ENCODE data around the gene CCDC122.

The CCDC122 gene

DNA sequence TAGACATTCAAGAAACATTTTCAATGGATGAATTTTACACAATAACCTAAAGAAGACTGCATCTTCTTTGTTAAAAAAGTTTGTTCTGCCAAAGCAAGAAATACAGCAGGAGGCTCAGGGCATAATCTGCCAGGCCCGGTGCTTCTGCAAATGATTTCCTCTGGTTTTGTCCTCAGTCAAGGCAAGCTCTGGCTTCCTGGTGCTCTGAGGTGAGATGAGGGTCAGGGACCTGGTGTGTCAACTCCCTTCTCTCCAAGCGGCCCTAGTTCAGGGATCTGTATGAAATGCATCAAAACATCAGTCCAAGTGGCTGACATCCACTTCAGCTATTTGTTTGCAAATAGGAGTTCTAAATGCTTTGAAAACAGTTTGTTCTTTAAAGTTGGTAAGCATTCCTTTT, 31.7 kb upstream of the CCDC122 start:
- Histone ChIP-seq H3K4me2 (peak overlapping the region in 8 of 11 experiments; percentile 16 to 70 (median 46); a peak in 10 of 22 replicates), H3K36me3 (peaks cover 0 to 5% (median 0%) of the 10 kb centered on the region in 11 experiments; a peak in 1 of 22 replicates), H3K9me3 (replicated peaks in 1 of 11) (no peaks in the 10 kb centered on the region), H3K4me3 (no peak overlapping the region), H4K20me1 (peaks cover 0 to 5% (median 0%) of the 10 kb centered on the region in 11 experiments; a peak in 1 of 22 replicates), H3K27ac (peak overlapping the region in 2 of 11 experiments; percentile 15 to 20; a peak in 1 of 22 replicates), H3K9ac (no peak overlapping the region; a peak in 1 of 22 replicates), H3K4me1 (peaks cover 0 to 21% (median 14%) of the 10 kb centered on the region in 10 experiments; a peak in 15 of 20 replicates), H3K27me3 (peaks cover 0 to 66% (median 0%) of the 10 kb centered on the region in 11 experiments; a peak in 4 of 22 replicates)
- TF ChIP-seq Cebpa-rat (IDR thresholded peaks at IDR 0.05), result no peak

DNA sequence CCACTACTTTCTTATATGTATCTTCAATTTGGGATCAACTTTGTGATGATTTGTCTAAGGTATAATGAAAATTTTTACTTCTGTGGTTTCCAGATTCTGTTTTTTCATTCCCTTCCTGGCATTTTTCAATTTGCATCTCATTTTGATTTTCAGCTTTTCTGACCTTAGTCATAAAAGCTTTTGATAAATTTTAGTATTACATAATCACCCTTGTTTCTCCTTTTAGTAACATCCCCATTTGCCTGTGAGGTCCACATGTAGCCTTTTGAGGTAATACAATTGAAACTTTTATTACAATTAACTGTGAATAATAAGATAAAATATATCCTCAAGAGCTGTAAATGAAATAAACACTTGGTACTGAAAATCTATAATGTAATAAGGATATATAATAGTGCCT, 31.3 kb upstream of the CCDC122 start:
- Histone ChIP-seq H3K4me1 (peaks cover 0 to 21% (median 14%) of the 10 kb centered on the region in 10 experiments; a peak in 15 of 20 replicates), H3K27me3 (peaks cover 0 to 62% (median 0%) of the 10 kb centered on the region in 11 experiments; a peak in 4 of 22 replicates)

DNA sequence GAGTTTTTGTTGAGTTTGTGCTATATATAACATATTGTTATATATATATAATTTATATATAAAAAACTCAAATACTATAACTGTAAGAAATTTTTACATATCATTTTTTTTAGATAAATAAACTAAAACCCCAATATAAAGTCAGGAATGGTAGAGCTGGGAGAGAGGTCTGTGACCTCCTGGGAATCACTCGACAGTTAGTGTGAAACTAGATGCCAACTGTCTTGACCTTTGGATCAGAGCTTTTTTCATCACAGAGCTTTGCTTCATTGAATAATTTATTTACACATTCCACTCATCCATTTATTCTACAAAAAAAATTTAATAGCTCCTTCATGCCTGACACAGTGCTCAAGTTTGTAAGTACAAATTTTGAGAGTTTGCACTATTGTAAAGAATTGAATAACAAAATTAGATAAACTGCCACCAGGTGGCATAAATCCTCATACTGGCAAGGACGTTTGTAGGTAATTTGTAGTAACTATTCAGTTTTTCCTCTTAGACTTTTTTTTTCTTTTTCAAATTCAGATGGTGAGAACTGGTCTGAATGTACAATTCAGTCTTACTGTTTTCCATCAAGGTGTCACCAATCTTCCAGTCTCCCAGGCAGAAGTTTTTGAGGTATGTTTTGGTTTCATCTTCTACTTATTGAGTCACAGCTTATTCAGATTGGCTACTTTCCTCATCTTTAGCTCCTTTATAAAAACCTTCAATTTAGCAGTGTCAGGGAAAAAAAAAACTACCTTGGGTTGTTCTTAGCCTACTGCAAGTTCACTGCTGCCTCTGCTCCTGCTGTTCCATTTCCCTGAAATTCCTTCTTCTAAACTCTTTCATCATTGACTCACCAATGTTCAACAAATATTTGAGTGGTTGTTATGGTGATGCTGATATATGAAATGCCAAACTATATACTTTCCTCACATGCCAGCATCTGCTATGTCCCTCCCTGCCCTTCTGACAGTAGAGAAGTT, 28.9 kb upstream of the CCDC122 start:
- Histone ChIP-seq H3K36me3 (no peaks in the 10 kb centered on the region), H3K27me3 (peaks cover 0 to 39% (median 0%) of the 10 kb centered on the region in 11 experiments; a peak in 4 of 22 replicates), H3K4me3 (no peak overlapping the region), H4K20me1 (peaks cover 0 to 5% (median 0%) of the 10 kb centered on the region in 11 experiments; a peak in 1 of 22 replicates), H3K9me3 (replicated peaks in 1 of 11) (no peaks in the 10 kb centered on the region), H3K4me2 (no peak overlapping the region), H3K9ac (no peak overlapping the region), H3K4me1 (peaks cover 0 to 21% (median 14%) of the 10 kb centered on the region in 10 experiments; a peak in 15 of 20 replicates), H3K27ac (no peak overlapping the region)
- TF ChIP-seq Cebpa-rat (IDR thresholded peaks at IDR 0.05), result no peak

More for the DNA sequence above, 31.3 kb upstream of the CCDC122 start:
- H3K9me3 ChIP-seq (replicated peaks in 1 of 11), result no peaks in the 10 kb centered on the region
- H4K20me1 ChIP-seq, result peaks cover 0 to 5% (median 0%) of the 10 kb centered on the region in 11 experiments; a peak in 1 of 22 replicates
- no peak overlapping the region for H3K4me3 ChIP-seq
- peak overlapping the region in 5 of 11 experiments; percentile 17 to 57 (median 51); a peak in 3 of 22 replicates for H3K4me2 ChIP-seq
- peaks cover 0 to 5% (median 0%) of the 10 kb centered on the region in 11 experiments; a peak in 1 of 22 replicates for H3K36me3 ChIP-seq
- TF ChIP-seq Cebpa-rat (IDR thresholded peaks at IDR 0.05), result no peak
- H3K27ac ChIP-seq, result no peak overlapping the region; a peak in 1 of 22 replicates
- H3K9ac ChIP-seq, result no peak overlapping the region

DNA sequence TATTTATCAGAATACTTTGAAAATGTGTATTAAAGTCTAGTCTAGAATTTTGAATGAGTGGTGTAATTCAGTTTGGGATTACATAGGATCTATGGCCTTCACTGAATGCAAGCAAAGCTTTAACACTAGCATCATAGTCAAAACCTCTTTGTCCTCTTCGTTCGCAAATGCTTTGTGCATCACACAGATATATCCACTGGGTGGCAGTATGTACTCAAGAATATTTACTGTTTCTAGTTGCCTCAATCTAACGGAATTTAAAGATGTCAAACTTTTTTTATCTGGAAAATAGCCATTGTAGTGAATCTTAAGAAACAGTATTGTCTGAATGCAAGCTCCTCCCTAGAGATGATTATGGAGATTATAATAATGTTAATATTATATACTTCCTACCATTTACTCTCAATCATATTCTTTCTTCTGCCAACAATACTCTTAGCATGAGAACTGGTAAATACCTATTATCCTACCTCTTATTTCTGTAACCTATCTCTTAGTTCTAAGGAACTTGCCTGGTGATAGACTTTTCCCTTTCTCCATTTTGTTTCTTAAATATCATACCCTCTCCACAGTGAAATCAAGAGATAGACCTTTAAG, 26.0 kb upstream of the CCDC122 start:
- no peaks in the 10 kb centered on the region for H4K20me1 ChIP-seq
- H3K27ac ChIP-seq, result no peak overlapping the region
- no peaks in the 10 kb centered on the region; a peak in 1 of 20 replicates for H3K4me1 ChIP-seq
- no peaks in the 10 kb centered on the region for H3K9me3 ChIP-seq (replicated peaks in 1 of 11)
- no peak overlapping the region for H3K4me2 ChIP-seq
- peaks cover 0 to 13% (median 0%) of the 10 kb centered on the region in 11 experiments; a peak in 3 of 22 replicates for H3K27me3 ChIP-seq
- no peak overlapping the region for H3K9ac ChIP-seq
- H3K36me3 ChIP-seq, result no peaks in the 10 kb centered on the region
- H3K4me3 ChIP-seq, result no peak overlapping the region
- no peak for TF ChIP-seq Cebpa-rat (IDR thresholded peaks at IDR 0.05)

DNA sequence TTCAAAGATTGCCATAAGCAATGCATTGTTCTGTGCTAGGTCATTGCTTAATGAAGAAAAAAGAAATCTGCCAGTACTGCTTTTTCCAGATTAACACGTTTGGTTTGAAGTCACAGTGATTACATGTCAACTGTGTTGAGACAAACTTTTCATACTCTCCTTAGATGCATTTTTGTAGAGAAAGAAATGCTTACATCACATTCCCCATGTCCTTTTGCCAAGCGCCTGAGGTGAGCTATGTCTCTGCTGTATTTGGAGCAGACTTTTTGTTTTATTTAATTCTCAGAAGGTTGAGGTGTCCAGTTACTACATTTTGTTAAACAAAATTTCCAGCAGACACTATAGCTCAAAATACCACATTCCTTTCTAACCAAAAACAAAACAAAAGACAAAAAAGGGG, 16.4 kb upstream of the CCDC122 start:
- no peak overlapping the region for H3K27ac ChIP-seq
- no peak overlapping the region for H3K4me2 ChIP-seq
- peaks cover 0 to 13% (median 0%) of the 10 kb centered on the region in 10 experiments; a peak in 3 of 20 replicates for H3K4me1 ChIP-seq
- no peaks in the 10 kb centered on the region for H3K27me3 ChIP-seq
- H4K20me1 ChIP-seq, result peaks cover 0 to 83% (median 0%) of the 10 kb centered on the region in 11 experiments; a peak in 4 of 22 replicates
- TF ChIP-seq Cebpa-rat (IDR thresholded peaks at IDR 0.05), result no peak
- H3K9ac ChIP-seq, result no peak overlapping the region
- H3K4me3 ChIP-seq, result no peak overlapping the region
- H3K9me3 ChIP-seq (replicated peaks in 1 of 11), result no peaks in the 10 kb centered on the region
- H3K36me3 ChIP-seq, result peaks cover 0 to 77% (median under 1%) of the 10 kb centered on the region in 11 experiments; a peak in 10 of 22 replicates

DNA sequence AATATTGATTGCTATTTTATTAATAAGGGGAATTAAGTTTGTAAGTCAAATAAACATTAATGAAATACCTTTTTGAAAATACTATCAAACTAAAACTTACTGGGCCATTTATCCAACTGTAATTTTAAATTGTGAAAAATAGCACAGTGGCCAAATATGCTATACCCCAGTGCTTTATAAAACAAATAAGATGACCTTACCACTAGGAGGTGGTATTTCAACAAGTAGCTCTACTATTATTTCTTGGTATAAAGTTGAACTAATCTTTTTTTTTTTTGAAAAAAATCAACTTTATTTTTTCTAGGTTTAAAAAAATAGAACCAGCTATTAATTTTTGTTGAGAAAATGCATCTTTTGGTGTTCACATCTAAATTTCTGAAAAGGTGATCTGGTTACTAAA, 14.9 kb upstream of the CCDC122 start:
- no peak for TF ChIP-seq Cebpa-rat (IDR thresholded peaks at IDR 0.05)
- Histone ChIP-seq H4K20me1 (peaks cover 0 to 98% (median 0%) of the 10 kb centered on the region in 11 experiments; a peak in 4 of 22 replicates), H3K9me3 (replicated peaks in 1 of 11) (no peaks in the 10 kb centered on the region)

DNA sequence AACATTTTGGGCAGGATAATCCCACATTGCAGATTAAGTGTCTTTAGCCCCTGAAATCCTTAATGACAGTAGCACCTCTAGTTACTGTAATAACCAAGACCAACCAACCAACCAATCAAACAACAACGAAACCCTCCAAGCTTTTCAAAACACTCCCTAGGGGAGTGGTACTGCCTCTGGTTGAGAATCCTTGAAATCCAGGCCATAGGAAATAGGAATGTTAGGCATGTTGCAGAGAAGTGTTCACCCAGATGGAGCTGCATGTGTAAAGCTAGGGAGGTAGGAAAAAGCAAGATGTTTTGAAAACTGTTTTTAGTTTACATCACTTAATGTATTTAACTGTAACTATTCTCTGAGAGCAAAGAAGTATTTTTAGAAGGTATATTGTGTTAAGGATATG, 4.7 kb upstream of the CCDC122 start:
- Histone ChIP-seq H3K36me3 (peaks cover 0 to 81% (median 13%) of the 10 kb centered on the region in 11 experiments; a peak in 11 of 22 replicates), H4K20me1 (peaks cover 0 to 83% (median 0%) of the 10 kb centered on the region in 11 experiments; a peak in 6 of 22 replicates), H3K4me1 (peaks cover 0 to 75% (median 4%) of the 10 kb centered on the region in 10 experiments; a peak in 9 of 20 replicates), H3K4me3 (peak overlapping the region in 3 of 10 experiments; percentile 31 to 77 (median 46); a peak in 5 of 20 replicates), H3K27me3 (no peaks in the 10 kb centered on the region), H3K9ac (no peak overlapping the region), H3K27ac (no peak overlapping the region), H3K9me3 (replicated peaks in 1 of 11) (peaks cover 0 to 14% (median 0%) of the 10 kb centered on the region in 11 experiments; a peak in 4 of 22 replicates), H3K4me2 (peak overlapping the region in 3 of 11 experiments; percentile 62 to 89 (median 78); a peak in 6 of 22 replicates)
- TF ChIP-seq Cebpa-rat (IDR thresholded peaks at IDR 0.05), result no peak

More for the DNA sequence above, 14.9 kb upstream of the CCDC122 start:
- Histone ChIP-seq H3K9ac (no peak overlapping the region), H3K4me1 (peaks cover 0 to 22% (median 0%) of the 10 kb centered on the region in 10 experiments; a peak in 3 of 20 replicates), H3K36me3 (peaks cover 0 to 92% (median 4%) of the 10 kb centered on the region in 11 experiments; a peak in 12 of 22 replicates), H3K4me3 (no peak overlapping the region), H3K27me3 (no peaks in the 10 kb centered on the region), H3K4me2 (no peak overlapping the region), H3K27ac (no peak overlapping the region)

DNA sequence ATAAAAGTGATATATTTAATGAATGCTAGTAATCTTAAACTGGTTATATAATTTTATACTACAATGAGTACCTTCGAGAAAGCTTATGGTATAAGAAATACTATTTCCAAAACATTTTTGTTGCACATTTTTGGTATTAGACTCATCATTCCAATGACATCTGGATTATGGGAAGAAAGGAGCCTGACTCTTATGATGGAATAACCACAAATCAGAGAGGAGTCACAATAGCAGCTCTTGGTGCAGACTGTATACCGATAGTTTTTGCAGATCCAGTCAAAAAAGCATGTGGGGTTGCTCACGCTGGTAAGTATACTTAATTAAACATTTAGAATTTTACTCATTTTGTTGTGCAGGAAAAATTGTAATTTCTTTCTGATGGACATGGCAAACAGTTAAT, 4.1 kb upstream of the CCDC122 start:
- Histone ChIP-seq H3K9ac (no peak overlapping the region), H3K4me3 (peak overlapping the region in 3 of 10 experiments; percentile 31 to 77 (median 46); a peak in 6 of 20 replicates), H3K36me3 (peaks cover 0 to 75% (median 12%) of the 10 kb centered on the region in 11 experiments; a peak in 11 of 22 replicates), H3K9me3 (replicated peaks in 1 of 11) (peaks cover 0 to 14% (median 0%) of the 10 kb centered on the region in 11 experiments; a peak in 4 of 22 replicates), H3K4me1 (peaks cover 3 to 71% (median 8%) of the 10 kb centered on the region in 10 experiments), H3K27ac (no peak overlapping the region), H4K20me1 (peaks cover 0 to 77% (median 0%) of the 10 kb centered on the region in 11 experiments; a peak in 6 of 22 replicates), H3K4me2 (peak overlapping the region in 3 of 11 experiments; percentile 62 to 89 (median 78); a peak in 6 of 22 replicates), H3K27me3 (no peaks in the 10 kb centered on the region)
- no peak for TF ChIP-seq Cebpa-rat (IDR thresholded peaks at IDR 0.05)

Measured in BLaER1 treated with 17β-estradiol and CSF1 and Interleukin-3, amounts not matched to agents 10 nM and 100 nM (cell line).